GM12892 (cell line): Measurements from ENCODE around the gene CAMTA1.

Source experiments
- POLR2A ChIP-seq: IDR thresholded peaks from 2 replicates; pipeline ENCODE4 v1.6.1; 2011; ENCODE audit warnings: low read depth, low read length, control low read depth
- POLR2AphosphoS5 ChIP-seq: IDR thresholded peaks from 2 replicates; pipeline ENCODE4 v1.6.1; 2011; ENCODE audit warnings: low read depth, low read length, control low read depth
- TAF1 ChIP-seq: IDR thresholded peaks from 2 replicates; pipeline ENCODE4 v1.6.1; 2011; ENCODE audit warnings: low read depth, mild to moderate bottlenecking, control low read depth, low read length, borderline replicate concordance

GRCh38 chr1:7250176-7250575, 464.9 kb downstream of the CAMTA1 start:
- TF ChIP-seq POLR2A = no peak
- no peak for TF ChIP-seq POLR2AphosphoS5
- no peak for TF ChIP-seq TAF1
